ENCODE results near the gene SPANXN5. TPM values are rescaled to one million over a fixed set of nuclear protein-coding genes. Genes with fewer than 3 reads are reported as not detected.
"Not testable (repeated sequence)": the region's sequence is repeated elsewhere in the genome, so short reads cannot be mapped to it uniquely, and the experiment has no call there.

SPANXN5 gene
- polyA plus RNA-seq, 1 donor from 2014 or later, result not detected

DNA sequence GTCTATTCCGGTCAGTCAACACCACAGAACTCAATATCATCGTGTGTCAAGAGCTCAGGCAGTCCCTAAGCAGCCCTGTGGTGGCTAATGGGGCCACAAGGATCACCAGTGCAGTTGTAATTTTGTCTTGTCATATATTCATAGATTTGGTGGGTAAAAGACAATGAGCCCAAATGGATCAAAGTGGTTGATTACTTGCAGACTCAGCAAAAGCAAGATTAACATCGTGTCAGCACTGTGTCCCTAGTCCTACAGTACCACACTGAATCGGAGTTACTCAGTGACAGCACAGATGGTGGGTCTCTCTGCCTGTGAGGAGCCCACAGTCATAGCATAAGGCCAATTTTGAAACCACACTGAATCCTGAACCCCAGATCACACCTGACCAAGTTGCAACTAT lies 22.6 kb upstream of the SPANXN5 start:
- Histone ChIP-seq H3K79me2 (replicated peaks; ENCODE audit: insufficient read depth, low read length) (no peaks in the 10 kb centered on the region), H3K27ac (ENCODE audit: low read length) (no peak overlapping the region), H3K9me3 (ENCODE audit: low read length) (no peaks in the 10 kb centered on the region), H4K20me1 (ENCODE audit: insufficient read depth) (no peaks in the 10 kb centered on the region), H3K36me3 (ENCODE audit: insufficient read depth, low read length) (no peaks in the 10 kb centered on the region), H3K27me3 (ENCODE audit: insufficient read depth, low read depth, low read length) (no peaks in the 10 kb centered on the region), H3F3A (ENCODE audit: insufficient read depth, low read length, poor library complexity, severe bottlenecking) (no peaks in the 10 kb centered on the region), H3K9me2 (ENCODE audit: insufficient read depth, low read length) (no peaks in the 10 kb centered on the region), H2AFZ (ENCODE audit: low read depth, low read length) (no peak overlapping the region), H3K9ac (ENCODE audit: low read length) (no peak overlapping the region), H3K4me3 (ENCODE audit: low read length) (no peak overlapping the region), H3K4me2 (ENCODE audit: low read length) (no peak overlapping the region)
- TF ChIP-seq POLR2AphosphoS5 (IDR thresholded peaks at IDR 0.05) (no peak), EZH2 (IDR thresholded peaks at IDR 0.05; ENCODE audit: borderline replicate concordance, insufficient read depth, low read length, poor library complexity, severe bottlenecking) (no peak), RAD21 (conservative IDR thresholded peaks at IDR 0.05) (no peak), SMC3 (conservative IDR thresholded peaks at IDR 0.05; ENCODE audit: poor library complexity) (no peak), EP300 (conservative IDR thresholded peaks at IDR 0.05; ENCODE audit: poor library complexity, severe bottlenecking) (no peak), TAF1 (IDR thresholded peaks at IDR 0.05; ENCODE audit: low read depth) (no peak), MXI1 (conservative IDR thresholded peaks at IDR 0.05; ENCODE audit: poor library complexity, severe bottlenecking) (no peak)
- TF ChIP-seq, protein P1, sequence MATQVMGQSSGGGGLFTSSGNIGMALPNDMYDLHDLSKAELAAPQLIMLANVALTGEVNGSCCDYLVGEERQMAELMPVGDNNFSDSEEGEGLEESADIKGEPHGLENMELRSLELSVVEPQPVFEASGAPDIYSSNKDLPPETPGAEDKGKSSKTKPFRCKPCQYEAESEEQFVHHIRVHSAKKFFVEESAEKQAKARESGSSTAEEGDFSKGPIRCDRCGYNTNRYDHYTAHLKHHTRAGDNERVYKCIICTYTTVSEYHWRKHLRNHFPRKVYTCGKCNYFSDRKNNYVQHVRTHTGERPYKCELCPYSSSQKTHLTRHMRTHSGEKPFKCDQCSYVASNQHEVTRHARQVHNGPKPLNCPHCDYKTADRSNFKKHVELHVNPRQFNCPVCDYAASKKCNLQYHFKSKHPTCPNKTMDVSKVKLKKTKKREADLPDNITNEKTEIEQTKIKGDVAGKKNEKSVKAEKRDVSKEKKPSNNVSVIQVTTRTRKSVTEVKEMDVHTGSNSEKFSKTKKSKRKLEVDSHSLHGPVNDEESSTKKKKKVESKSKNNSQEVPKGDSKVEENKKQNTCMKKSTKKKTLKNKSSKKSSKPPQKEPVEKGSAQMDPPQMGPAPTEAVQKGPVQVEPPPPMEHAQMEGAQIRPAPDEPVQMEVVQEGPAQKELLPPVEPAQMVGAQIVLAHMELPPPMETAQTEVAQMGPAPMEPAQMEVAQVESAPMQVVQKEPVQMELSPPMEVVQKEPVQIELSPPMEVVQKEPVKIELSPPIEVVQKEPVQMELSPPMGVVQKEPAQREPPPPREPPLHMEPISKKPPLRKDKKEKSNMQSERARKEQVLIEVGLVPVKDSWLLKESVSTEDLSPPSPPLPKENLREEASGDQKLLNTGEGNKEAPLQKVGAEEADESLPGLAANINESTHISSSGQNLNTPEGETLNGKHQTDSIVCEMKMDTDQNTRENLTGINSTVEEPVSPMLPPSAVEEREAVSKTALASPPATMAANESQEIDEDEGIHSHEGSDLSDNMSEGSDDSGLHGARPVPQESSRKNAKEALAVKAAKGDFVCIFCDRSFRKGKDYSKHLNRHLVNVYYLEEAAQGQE (IDR thresholded peaks at IDR 0.05; ENCODE audit: borderline replicate concordance), result no peak
- TF ChIP-seq, protein P2, sequence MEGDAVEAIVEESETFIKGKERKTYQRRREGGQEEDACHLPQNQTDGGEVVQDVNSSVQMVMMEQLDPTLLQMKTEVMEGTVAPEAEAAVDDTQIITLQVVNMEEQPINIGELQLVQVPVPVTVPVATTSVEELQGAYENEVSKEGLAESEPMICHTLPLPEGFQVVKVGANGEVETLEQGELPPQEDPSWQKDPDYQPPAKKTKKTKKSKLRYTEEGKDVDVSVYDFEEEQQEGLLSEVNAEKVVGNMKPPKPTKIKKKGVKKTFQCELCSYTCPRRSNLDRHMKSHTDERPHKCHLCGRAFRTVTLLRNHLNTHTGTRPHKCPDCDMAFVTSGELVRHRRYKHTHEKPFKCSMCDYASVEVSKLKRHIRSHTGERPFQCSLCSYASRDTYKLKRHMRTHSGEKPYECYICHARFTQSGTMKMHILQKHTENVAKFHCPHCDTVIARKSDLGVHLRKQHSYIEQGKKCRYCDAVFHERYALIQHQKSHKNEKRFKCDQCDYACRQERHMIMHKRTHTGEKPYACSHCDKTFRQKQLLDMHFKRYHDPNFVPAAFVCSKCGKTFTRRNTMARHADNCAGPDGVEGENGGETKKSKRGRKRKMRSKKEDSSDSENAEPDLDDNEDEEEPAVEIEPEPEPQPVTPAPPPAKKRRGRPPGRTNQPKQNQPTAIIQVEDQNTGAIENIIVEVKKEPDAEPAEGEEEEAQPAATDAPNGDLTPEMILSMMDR (IDR thresholded peaks at IDR 0.05; ENCODE audit: poor library complexity, severe bottlenecking), result no peak

DNA sequence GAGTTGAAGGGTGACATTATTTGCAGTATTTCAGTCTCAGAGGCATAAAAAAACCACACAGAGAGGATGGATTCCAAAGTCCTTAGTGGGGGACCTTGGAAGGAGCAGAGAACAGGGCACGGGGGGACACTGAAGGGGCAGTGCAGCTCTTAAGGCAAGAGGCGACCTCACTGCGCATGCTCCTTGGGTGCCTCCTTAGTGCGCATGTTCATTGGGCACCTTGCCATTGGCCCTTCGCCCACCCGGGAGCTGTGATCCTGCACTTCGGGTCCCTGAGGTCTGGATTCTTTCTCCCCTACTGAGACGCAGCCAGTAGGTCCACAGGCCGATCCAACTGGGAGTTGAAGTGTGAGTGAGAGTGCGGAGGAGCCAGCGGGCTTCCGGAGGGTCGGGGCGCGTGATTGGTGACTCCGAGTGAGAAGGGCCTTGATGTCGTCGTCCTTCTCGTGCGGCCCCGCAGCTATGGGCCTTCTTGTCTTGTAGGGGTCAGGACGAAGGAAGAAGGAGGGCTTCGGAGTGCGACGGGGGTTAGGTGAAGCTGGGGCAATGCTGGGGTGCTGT lies 13.9 kb upstream of the SPANXN5 start, which contains the start of gene XAGE5:
Gene XAGE5 (plus strand): TSS at position 223 of the 561 bp plus-strand sequence. CDS start 1,280 bp downstream, outside the sequence.
- H4K20me1 ChIP-seq (ENCODE audit: insufficient read depth), result no peaks in the 10 kb centered on the region
- H3K9me3 ChIP-seq (ENCODE audit: low read length), result no peaks in the 10 kb centered on the region
- H3K4me2 ChIP-seq (ENCODE audit: low read length), result no peak within 1 kb of the TSS
- H3K27ac ChIP-seq (ENCODE audit: low read length), result no peak within 1 kb of the TSS
- no peaks in the 10 kb centered on the region for H3K27me3 ChIP-seq (ENCODE audit: insufficient read depth, low read depth, low read length)
- TF ChIP-seq, protein P1 (IDR thresholded peaks at IDR 0.05; ENCODE audit: borderline replicate concordance), result no peak
- TF ChIP-seq POLR2AphosphoS5 (IDR thresholded peaks at IDR 0.05) (no peak), MXI1 (conservative IDR thresholded peaks at IDR 0.05; ENCODE audit: poor library complexity, severe bottlenecking) (no peak), EP300 (conservative IDR thresholded peaks at IDR 0.05; ENCODE audit: poor library complexity, severe bottlenecking) (no peak), EZH2 (IDR thresholded peaks at IDR 0.05; ENCODE audit: borderline replicate concordance, insufficient read depth, low read length, poor library complexity, severe bottlenecking) (no peak)
- no peaks in the 10 kb centered on the region for H3F3A ChIP-seq (ENCODE audit: insufficient read depth, low read length, poor library complexity, severe bottlenecking)
- no peak within 1 kb of the TSS for H3K9ac ChIP-seq (ENCODE audit: low read length)
- H2AFZ ChIP-seq (ENCODE audit: low read depth, low read length), result no peak within 1 kb of the TSS
- H3K36me3 ChIP-seq (ENCODE audit: insufficient read depth, low read length), result no peaks in the 10 kb centered on the region
- H3K9me2 ChIP-seq (ENCODE audit: insufficient read depth, low read length), result no peaks in the 10 kb centered on the region
- no peak within 1 kb of the TSS for H3K4me3 ChIP-seq (ENCODE audit: low read length)
- no peaks in the 10 kb centered on the region for H3K79me2 ChIP-seq (replicated peaks; ENCODE audit: insufficient read depth, low read length)

DNA sequence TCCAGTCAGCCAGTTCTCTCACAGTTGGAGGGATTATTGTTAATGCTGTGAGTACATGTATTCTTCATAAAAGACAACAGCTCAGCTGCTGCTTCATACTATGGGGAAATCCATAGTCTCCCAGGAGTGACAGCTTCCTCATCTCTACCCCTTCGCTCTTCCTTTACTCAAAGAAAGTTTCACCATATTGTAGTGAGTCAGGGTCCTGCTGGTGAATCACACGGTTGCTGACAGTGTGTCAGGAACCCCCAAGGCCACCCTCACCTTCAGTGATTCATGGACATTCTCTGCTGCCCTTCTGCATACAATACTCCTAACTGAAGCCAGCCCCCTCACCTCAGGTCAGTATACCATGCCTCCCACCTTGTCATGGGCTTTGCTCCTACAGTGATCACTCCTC lies 7.6 kb upstream of the SPANXN5 start:
- H3F3A ChIP-seq (ENCODE audit: insufficient read depth, low read length, poor library complexity, severe bottlenecking); H3K79me2 ChIP-seq (replicated peaks; ENCODE audit: insufficient read depth, low read length); H4K20me1 ChIP-seq (ENCODE audit: insufficient read depth); H2AFZ ChIP-seq (ENCODE audit: low read depth, low read length); H3K4me3 ChIP-seq (ENCODE audit: low read length); H3K27ac ChIP-seq (ENCODE audit: low read length); H3K27me3 ChIP-seq (ENCODE audit: insufficient read depth, low read depth, low read length); H3K4me2 ChIP-seq (ENCODE audit: low read length); H3K9me2 ChIP-seq (ENCODE audit: insufficient read depth, low read length); H3K9me3 ChIP-seq (ENCODE audit: low read length); H3K36me3 ChIP-seq (ENCODE audit: insufficient read depth, low read length); H3K9ac ChIP-seq (ENCODE audit: low read length): not testable (repeated sequence)

DNA sequence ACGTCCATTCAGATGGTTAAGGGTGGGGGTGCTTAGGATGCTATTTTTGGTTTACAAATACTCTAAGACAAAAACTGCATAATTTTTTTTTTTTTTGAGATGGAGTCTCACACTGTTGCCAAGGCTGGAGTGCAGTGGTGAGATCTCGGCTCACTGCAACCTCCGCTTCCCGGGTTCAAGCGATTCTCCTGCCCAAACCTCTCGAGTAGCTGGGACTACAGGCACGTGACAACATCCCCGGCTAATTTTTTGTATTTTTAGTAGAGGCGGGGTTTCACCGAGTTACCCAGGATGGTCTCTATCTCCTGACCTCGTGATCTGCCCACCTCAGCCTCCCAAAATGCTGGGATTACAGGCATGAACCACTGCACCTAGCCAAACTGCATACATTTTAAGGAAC lies 23.7 kb downstream of the SPANXN5 start:
- H2AFZ ChIP-seq (ENCODE audit: low read depth, low read length); H3K4me2 ChIP-seq (ENCODE audit: low read length); H3K27me3 ChIP-seq (ENCODE audit: insufficient read depth, low read depth, low read length); H3K36me3 ChIP-seq (ENCODE audit: insufficient read depth, low read length); H3K27ac ChIP-seq (ENCODE audit: low read length); H3K79me2 ChIP-seq (replicated peaks; ENCODE audit: insufficient read depth, low read length); H3F3A ChIP-seq (ENCODE audit: insufficient read depth, low read length, poor library complexity, severe bottlenecking); H4K20me1 ChIP-seq (ENCODE audit: insufficient read depth); H3K4me3 ChIP-seq (ENCODE audit: low read length); H3K9me3 ChIP-seq (ENCODE audit: low read length); H3K9me2 ChIP-seq (ENCODE audit: insufficient read depth, low read length); H3K9ac ChIP-seq (ENCODE audit: low read length): not testable (repeated sequence)

Measured in neural cell (in vitro differentiated cells).